Astrocyte (in vitro differentiated cells and primary cell): ENCODE data around the gene ZNF641. TPM values are rescaled to one million over a fixed set of nuclear protein-coding genes. Genes with fewer than 3 reads are reported as not detected.

ENCODE experiments used
- DNase-seq: peaks from one replicate; pipeline ENCODE4 v3.0.0-alpha.2; 2010; ENCODE audit warnings: low read depth
- FAIRE-seq: peaks from 2 replicates; lab custom pipeline; 2011; peaks lifted over from hg19 to GRCh38; lab: Jason Lieb, UNC
- H2AFZ ChIP-seq: 2 replicates; pipeline ENCODE4 v1.6.0; 2012; ENCODE audit warnings: low read depth, low read length, inconsistent platforms
- H3K27ac ChIP-seq: 2 replicates; pipeline ENCODE4 v1.5.1; 2011; ENCODE audit warnings: low read depth, low read length, inconsistent platforms
- H3K27me3 ChIP-seq: 2 replicates; pipeline ENCODE4 v1.6.0; 2011; ENCODE audit warnings: low read length, inconsistent platforms; ENCODE audit not compliant: insufficient read depth
- H3K36me3 ChIP-seq: 2 replicates; pipeline ENCODE4 v1.5.1; 2011; ENCODE audit warnings: low read length, inconsistent platforms; ENCODE audit not compliant: insufficient read depth
- H3K4me1 ChIP-seq: 2 replicates; pipeline ENCODE4 v1.5.1; 2011; ENCODE audit warnings: low read length, inconsistent platforms; ENCODE audit not compliant: insufficient read depth
- H3K4me2 ChIP-seq: 2 replicates; pipeline ENCODE4 v1.6.0; 2012; ENCODE audit warnings: low read length, inconsistent platforms
- H3K4me3 ChIP-seq: 2 replicates; pipeline ENCODE4 v1.5.1; 2011; ENCODE audit warnings: low read depth, mild to moderate bottlenecking, low read length, inconsistent platforms; ENCODE audit not compliant: insufficient read depth
- H3K79me2 ChIP-seq: 2 replicates; pipeline ENCODE4 v1.6.0; 2012; ENCODE audit warnings: mild to moderate bottlenecking, low read length, inconsistent platforms; ENCODE audit not compliant: insufficient read depth
- H3K9ac ChIP-seq: 2 replicates; pipeline ENCODE4 v1.6.0; 2012; ENCODE audit warnings: mild to moderate bottlenecking, low read length, inconsistent platforms
- H3K9me3 ChIP-seq: 2 replicates; pipeline ENCODE4 v1.5.1; 2012; ENCODE audit warnings: low read depth, mild to moderate bottlenecking, low read length, inconsistent platforms; ENCODE audit not compliant: insufficient read depth
- H4K20me1 ChIP-seq: 2 replicates; pipeline ENCODE4 v1.6.0; 2012; ENCODE audit warnings: low read length, inconsistent platforms; ENCODE audit not compliant: insufficient read depth
- H3K27ac Mint-ChIP-seq: one replicate; pipeline ENCODE4 v1.8.0; 2021; ENCODE audit warnings: mild to moderate bottlenecking, mixed read lengths; ENCODE audit not compliant: unreplicated experiment
- H3K27me3 Mint-ChIP-seq: one replicate; pipeline ENCODE4 v1.8.0; 2021; ENCODE audit warnings: low read depth, mixed read lengths; ENCODE audit not compliant: unreplicated experiment
- H3K36me3 Mint-ChIP-seq: one replicate; pipeline ENCODE4 v1.8.0; 2021; ENCODE audit warnings: low read depth, mixed read lengths; ENCODE audit not compliant: unreplicated experiment
- H3K4me1 Mint-ChIP-seq: one replicate; pipeline ENCODE4 v1.8.0; 2021; ENCODE audit warnings: low read depth, mixed read lengths; ENCODE audit not compliant: unreplicated experiment
- H3K4me3 Mint-ChIP-seq: one replicate; pipeline ENCODE4 v1.8.0; 2021; ENCODE audit warnings: mild to moderate bottlenecking, moderate library complexity, mixed read lengths; ENCODE audit not compliant: unreplicated experiment
- H3K9me3 Mint-ChIP-seq: one replicate; pipeline ENCODE4 v1.8.0; 2021; ENCODE audit warnings: mild to moderate bottlenecking, mixed read lengths; ENCODE audit not compliant: unreplicated experiment
- CTCF ChIP-seq: IDR thresholded peaks from 2 replicates; pipeline ENCODE4 v1.5.1; 2011; ENCODE audit warnings: low read depth, mild to moderate bottlenecking, inconsistent platforms, low read length, moderate library complexity; ENCODE audit not compliant: insufficient read depth
- EZH2 ChIP-seq: IDR thresholded peaks from 2 replicates; pipeline ENCODE4 v1.6.1; 2012; ENCODE audit warnings: mild to moderate bottlenecking, low read length, inconsistent platforms; ENCODE audit not compliant: insufficient read depth
- total RNA-seq: library from RNA; stranded (reverse); gene quantifications from 2 replicates; pipeline ENCODE4 v1.2.1, GENCODE V29; 2021

Gene ZNF641
- total RNA-seq, 1 donor from 2014 or later = 7.1 TPM

DNA sequence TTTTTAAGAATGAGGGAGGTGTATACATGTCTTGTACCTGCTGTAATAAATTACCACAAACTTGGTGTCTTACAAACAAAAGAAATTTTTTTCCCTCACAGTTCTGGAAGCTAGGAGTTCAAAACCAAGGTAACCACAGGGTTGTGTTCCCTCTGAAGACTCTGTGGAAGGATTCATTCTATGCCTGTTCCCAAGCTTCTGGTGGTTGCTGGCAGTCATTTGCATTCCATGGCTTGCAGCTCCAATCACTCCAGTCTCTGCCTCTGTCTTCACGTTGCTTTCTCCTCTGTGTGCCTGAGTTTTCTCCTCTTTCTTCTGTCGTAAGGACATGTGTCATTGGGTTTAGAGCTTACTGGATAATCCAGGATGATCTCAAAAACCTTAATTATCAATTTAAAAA is 15.4 kb upstream of the ZNF641 start:
- no peaks in the 10 kb centered on the region for H3K9me3 Mint-ChIP-seq
- no peak overlapping the region for H3K27ac ChIP-seq
- H3K36me3 Mint-ChIP-seq = no peaks in the 10 kb centered on the region
- H3K36me3 ChIP-seq = no peaks in the 10 kb centered on the region
- no peak overlapping the region for H3K4me3 Mint-ChIP-seq
- no peaks in the 10 kb centered on the region for H3K79me2 ChIP-seq
- no peak overlapping the region for H2AFZ ChIP-seq
- H4K20me1 ChIP-seq = no peaks in the 10 kb centered on the region
- FAIRE-seq = no peak
- peaks cover 2% of the 10 kb centered on the region for H3K27me3 Mint-ChIP-seq
- TF ChIP-seq EZH2 = no peak
- no peak for TF ChIP-seq CTCF
- H3K9ac ChIP-seq = no peak overlapping the region
- H3K9me3 ChIP-seq = no peaks in the 10 kb centered on the region
- H3K27me3 ChIP-seq = no peaks in the 10 kb centered on the region
- no peak overlapping the region for H3K27ac Mint-ChIP-seq
- H3K4me3 ChIP-seq = no peak overlapping the region
- H3K4me1 Mint-ChIP-seq = no peaks in the 10 kb centered on the region
- DNase-seq = peak; percentile 28
- H3K4me2 ChIP-seq = no peak overlapping the region
- no peaks in the 10 kb centered on the region for H3K4me1 ChIP-seq

GRCh38 chr12:48361664-48362339 is 11.1 kb upstream of the ZNF641 start:
- peaks cover 5% of the 10 kb centered on the region for H3K27me3 Mint-ChIP-seq

More at GRCh38 chr12:48361664-48362339, 11.1 kb upstream of the ZNF641 start:
- Histone ChIP-seq H3K27me3 (no peaks in the 10 kb centered on the region), H3K36me3 (no peaks in the 10 kb centered on the region), H3K9ac (no peak overlapping the region), H3K4me3 (no peak overlapping the region), H3K79me2 (no peaks in the 10 kb centered on the region), H4K20me1 (no peaks in the 10 kb centered on the region), H2AFZ (no peak overlapping the region), H3K9me3 (no peaks in the 10 kb centered on the region), H3K27ac (no peak overlapping the region), H3K4me1 (no peaks in the 10 kb centered on the region), H3K4me2 (no peak overlapping the region)
- Mint-ChIP-seq H3K36me3 (peaks cover 2% of the 10 kb centered on the region), H3K27ac (no peak overlapping the region), H3K4me3 (no peak overlapping the region), H3K4me1 (no peaks in the 10 kb centered on the region), H3K9me3 (no peaks in the 10 kb centered on the region)
- TF ChIP-seq CTCF (no peak), EZH2 (no peak)
- DNase-seq = no peak
- FAIRE-seq = no peak
